Ovary (tissue), 3 donors: ENCODE results near the gene MAP2K6.

Experiments
- CTCF ChIP-seq, 3 donors: fragments of 450-650 bp in 2 of 3; fragments of 200-600 bp in 1 of 3; IDR thresholded peaks; one replicate each; pipeline versions ENCODE4 v1.5.1 to v1.8.0; 2016 to 2022; ENCODE audit warnings: antibody characterized with exemption in 3 of 3, mild to moderate bottlenecking in 1 of 3
- POLR2A ChIP-seq: fragments of 450-650 bp; IDR thresholded peaks from one replicate; pipeline ENCODE4 v1.6.1; 2017; ENCODE audit warnings: antibody characterized with exemption, mild to moderate bottlenecking, moderate library complexity
- donor health status: DM: no; HTN: no; CAD: no.

GRCh38 chr17:69590671-69591070 is 176.2 kb downstream of the MAP2K6 start:
- TF ChIP-seq CTCF (IDR thresholded peaks at IDR 0.05), result no peak
- no peak for TF ChIP-seq POLR2A
